Glutamatergic neuron (in vitro differentiated cells): ENCODE results near the gene PXN. TPM values are rescaled to one million over a fixed set of nuclear protein-coding genes. Genes with fewer than 3 reads are reported as not detected.
"Not testable (repeated sequence)": the region's sequence is repeated elsewhere in the genome, so short reads cannot be mapped to it uniquely, and the experiment has no call there.

Experiments used
- DNase-seq: peaks from one replicate; pipeline ENCODE4 v3.0.0; 2022
- H3K27ac Mint-ChIP-seq: one replicate; pipeline ENCODE4 v1.8.0; 2020; ENCODE audit warnings: mild to moderate bottlenecking, mixed read lengths, inconsistent platforms; ENCODE audit not compliant: unreplicated experiment
- H3K27me3 Mint-ChIP-seq: one replicate; pipeline ENCODE4 v1.8.0; 2020; ENCODE audit warnings: mild to moderate bottlenecking, moderate library complexity, mixed read lengths, inconsistent platforms; ENCODE audit not compliant: unreplicated experiment
- H3K36me3 Mint-ChIP-seq: one replicate; pipeline ENCODE4 v1.8.0; 2020; ENCODE audit warnings: mild to moderate bottlenecking, mixed read lengths, inconsistent platforms; ENCODE audit not compliant: unreplicated experiment
- H3K4me1 Mint-ChIP-seq: one replicate; pipeline ENCODE4 v1.8.0; 2020; ENCODE audit warnings: mild to moderate bottlenecking, low read depth, mixed read lengths, inconsistent platforms; ENCODE audit not compliant: unreplicated experiment
- H3K4me3 Mint-ChIP-seq: one replicate; pipeline ENCODE4 v1.8.0; 2020; ENCODE audit warnings: mild to moderate bottlenecking, mixed read lengths, inconsistent platforms; ENCODE audit not compliant: unreplicated experiment
- H3K9me3 Mint-ChIP-seq: one replicate; pipeline ENCODE4 v1.8.0; 2020; ENCODE audit warnings: mild to moderate bottlenecking, moderate library complexity, mixed read lengths, inconsistent platforms; ENCODE audit not compliant: unreplicated experiment
- total RNA-seq: library from RNA; stranded (reverse); fragmentation: NEBNext Ultra II Directional; extraction: Animal tissue kit (Norgen Biotek cat#: 25700); gene quantifications from one replicate; pipeline ENCODE4 v1.2.1, GENCODE V29; 2021; ENCODE audit not compliant: unreplicated experiment
- TF ChIP-seq, protein P1 (sequence below): fragments of 200-600 bp; sonication (generic); IDR thresholded peaks from one replicate; pipeline ENCODE4 v1.5.0; 2021; ENCODE audit not compliant: partially characterized antibody, unreplicated experiment

Gene PXN
- total RNA-seq, 1 donor from 2014 or later = 39.5 TPM

GRCh38 chr12:120249875-120250795 lies 15.4 kb downstream of the PXN start:
- Mint-ChIP-seq H3K36me3 (peaks cover 7% of the 10 kb centered on the region), H3K4me3 (no peak overlapping the region), H3K27ac (no peak overlapping the region), H3K9me3 (peaks cover under 1% of the 10 kb centered on the region), H3K4me1 (peaks cover 14% of the 10 kb centered on the region), H3K27me3 (peaks cover 2% of the 10 kb centered on the region)
- TF ChIP-seq, protein P1, sequence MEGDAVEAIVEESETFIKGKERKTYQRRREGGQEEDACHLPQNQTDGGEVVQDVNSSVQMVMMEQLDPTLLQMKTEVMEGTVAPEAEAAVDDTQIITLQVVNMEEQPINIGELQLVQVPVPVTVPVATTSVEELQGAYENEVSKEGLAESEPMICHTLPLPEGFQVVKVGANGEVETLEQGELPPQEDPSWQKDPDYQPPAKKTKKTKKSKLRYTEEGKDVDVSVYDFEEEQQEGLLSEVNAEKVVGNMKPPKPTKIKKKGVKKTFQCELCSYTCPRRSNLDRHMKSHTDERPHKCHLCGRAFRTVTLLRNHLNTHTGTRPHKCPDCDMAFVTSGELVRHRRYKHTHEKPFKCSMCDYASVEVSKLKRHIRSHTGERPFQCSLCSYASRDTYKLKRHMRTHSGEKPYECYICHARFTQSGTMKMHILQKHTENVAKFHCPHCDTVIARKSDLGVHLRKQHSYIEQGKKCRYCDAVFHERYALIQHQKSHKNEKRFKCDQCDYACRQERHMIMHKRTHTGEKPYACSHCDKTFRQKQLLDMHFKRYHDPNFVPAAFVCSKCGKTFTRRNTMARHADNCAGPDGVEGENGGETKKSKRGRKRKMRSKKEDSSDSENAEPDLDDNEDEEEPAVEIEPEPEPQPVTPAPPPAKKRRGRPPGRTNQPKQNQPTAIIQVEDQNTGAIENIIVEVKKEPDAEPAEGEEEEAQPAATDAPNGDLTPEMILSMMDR = no peak
- no peak for DNase-seq

- Mint-ChIP-seq H3K4me1 (peaks cover 18% of the 10 kb centered on the region), H3K36me3 (peaks cover 7% of the 10 kb centered on the region), H3K9me3 (peaks cover 2% of the 10 kb centered on the region), H3K27ac (no peak overlapping the region), H3K27me3 (peaks cover 2% of the 10 kb centered on the region), H3K4me3 (no peak overlapping the region)
- TF ChIP-seq, protein P1 = no peak
- no peak for DNase-seq
These were observed 16.2 kb downstream of the PXN start for GRCh38 chr12:120249266-120249874.

DNA sequence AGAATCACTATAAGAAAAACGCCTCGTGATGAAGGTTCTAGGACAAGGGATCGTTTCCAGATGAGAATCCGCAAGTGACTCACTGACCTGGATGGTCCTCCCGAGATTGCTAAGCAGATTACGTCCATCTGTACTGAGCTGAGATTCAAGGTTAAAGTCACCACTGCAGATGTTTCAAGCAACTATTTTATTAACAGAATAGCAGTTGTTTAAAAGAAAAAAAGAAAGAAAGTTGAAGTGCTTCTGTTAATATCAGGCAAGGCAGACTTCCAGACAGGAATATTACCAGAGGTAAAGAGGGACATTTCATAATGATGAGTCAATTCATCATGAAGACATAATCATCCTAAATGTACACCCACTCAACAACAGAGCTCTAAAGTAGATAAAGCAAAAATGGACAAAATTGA lies 17.9 kb downstream of the PXN start:
- peaks cover 23% of the 10 kb centered on the region for H3K4me1 Mint-ChIP-seq
- peaks cover 2% of the 10 kb centered on the region for H3K27me3 Mint-ChIP-seq
- H3K36me3 Mint-ChIP-seq = peaks cover 7% of the 10 kb centered on the region
- no peak for DNase-seq
- TF ChIP-seq, protein P1 = no peak
- H3K9me3 Mint-ChIP-seq = peaks cover 2% of the 10 kb centered on the region
- no peak overlapping the region for H3K4me3 Mint-ChIP-seq
- H3K27ac Mint-ChIP-seq = no peak overlapping the region

- DNase-seq = no peak
- TF ChIP-seq, protein P1 = no peak
- peaks cover 2% of the 10 kb centered on the region for H3K9me3 Mint-ChIP-seq
- H3K27ac Mint-ChIP-seq = no peak overlapping the region
- peaks cover 3% of the 10 kb centered on the region for H3K36me3 Mint-ChIP-seq
- peaks cover 2% of the 10 kb centered on the region for H3K27me3 Mint-ChIP-seq
- H3K4me3 Mint-ChIP-seq = no peak overlapping the region
- peaks cover 23% of the 10 kb centered on the region for H3K4me1 Mint-ChIP-seq
These were observed 18.3 kb downstream of the PXN start for GRCh38 chr12:120247183-120247582.

DNA sequence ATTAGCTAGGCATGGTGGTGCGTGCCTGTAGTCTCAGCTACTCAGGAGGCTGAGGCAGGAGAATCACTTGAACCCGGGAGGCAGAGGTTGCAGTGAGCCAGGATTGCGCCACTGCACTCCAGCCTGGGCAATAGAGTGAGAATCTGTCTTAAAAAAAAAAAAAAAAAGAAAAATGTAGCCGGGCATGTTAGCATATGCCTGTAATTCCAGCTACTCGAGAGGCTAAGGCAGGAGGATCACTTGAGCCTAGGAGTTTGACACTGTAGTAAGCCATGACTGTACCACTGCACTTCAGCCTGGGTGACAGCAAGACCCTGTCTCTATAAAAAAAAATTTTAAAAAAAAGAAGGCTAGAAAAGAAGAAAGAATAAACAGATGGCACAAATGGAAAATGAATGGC lies 18.8 kb downstream of the PXN start:
- peaks cover 24% of the 10 kb centered on the region for H3K4me1 Mint-ChIP-seq
- DNase-seq, H3K9me3 Mint-ChIP-seq, H3K36me3 Mint-ChIP-seq, H3K27ac Mint-ChIP-seq, H3K27me3 Mint-ChIP-seq, H3K4me3 Mint-ChIP-seq: not testable (repeated sequence)
